ENCODE measurements around the gene NKD1.

NKD1 gene

GRCh38 chr16:50580180-50580798 lies 32.1 kb downstream of the NKD1 start:
- no peak for TF ChIP-seq CTCF (IDR thresholded peaks at IDR 0.05; ENCODE audit: borderline replicate concordance, insufficient read depth, low read depth, low read length)
- H3K4me3 ChIP-seq (ENCODE audit: low read depth, low read length): no peak overlapping the region

GRCh38 chr16:50581845-50582244 lies 33.6 kb downstream of the NKD1 start:
- no peak for TF ChIP-seq CTCF (IDR thresholded peaks at IDR 0.05; ENCODE audit: borderline replicate concordance, insufficient read depth, low read depth, low read length)
- H3K4me3 ChIP-seq (ENCODE audit: low read depth, low read length): no peak overlapping the region

- no peak for TF ChIP-seq CTCF (IDR thresholded peaks at IDR 0.05; ENCODE audit: borderline replicate concordance, insufficient read depth, low read depth, low read length)
- H3K4me3 ChIP-seq (ENCODE audit: low read depth, low read length): no peak overlapping the region
Observed at GRCh38 chr16:50583211-50583610, 35.0 kb downstream of the NKD1 start.

DNA sequence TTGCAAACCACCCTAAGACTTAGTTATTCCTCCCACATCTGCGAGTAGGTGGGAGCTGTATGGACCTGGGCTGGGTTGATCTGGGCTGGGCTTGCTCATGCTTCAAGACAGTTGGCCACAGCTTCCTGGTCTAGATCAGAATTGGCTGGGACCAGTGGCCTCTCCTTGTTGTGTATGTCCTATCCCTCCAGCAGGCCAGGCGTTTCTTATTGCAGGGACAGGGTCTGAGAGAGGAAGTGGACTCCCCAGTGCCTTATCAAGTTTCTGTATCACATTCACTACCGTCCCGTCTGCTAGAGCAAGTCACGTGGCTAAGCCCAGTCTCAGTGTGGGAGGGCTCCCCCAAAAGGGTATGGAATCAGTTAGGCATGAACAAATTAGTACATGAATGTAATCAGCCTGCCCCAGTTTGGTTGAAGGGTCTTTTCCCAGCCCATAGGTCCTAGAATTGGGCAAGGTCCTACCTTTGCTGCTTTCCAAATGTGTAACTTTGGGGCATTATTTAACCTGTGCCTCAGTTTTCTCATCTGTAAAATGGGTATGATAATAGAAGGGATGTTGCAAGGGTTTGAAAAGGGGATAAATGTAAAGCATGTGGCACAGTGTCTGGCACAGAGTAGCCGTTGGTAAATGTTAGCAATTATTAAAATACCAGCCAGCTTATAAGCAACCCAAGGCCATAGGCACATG lies 36.0 kb downstream of the NKD1 start:
- TF ChIP-seq CTCF (IDR thresholded peaks at IDR 0.05; ENCODE audit: borderline replicate concordance, insufficient read depth, low read depth, low read length): no peak
- H3K4me3 ChIP-seq (ENCODE audit: low read depth, low read length): no peak overlapping the region

DNA sequence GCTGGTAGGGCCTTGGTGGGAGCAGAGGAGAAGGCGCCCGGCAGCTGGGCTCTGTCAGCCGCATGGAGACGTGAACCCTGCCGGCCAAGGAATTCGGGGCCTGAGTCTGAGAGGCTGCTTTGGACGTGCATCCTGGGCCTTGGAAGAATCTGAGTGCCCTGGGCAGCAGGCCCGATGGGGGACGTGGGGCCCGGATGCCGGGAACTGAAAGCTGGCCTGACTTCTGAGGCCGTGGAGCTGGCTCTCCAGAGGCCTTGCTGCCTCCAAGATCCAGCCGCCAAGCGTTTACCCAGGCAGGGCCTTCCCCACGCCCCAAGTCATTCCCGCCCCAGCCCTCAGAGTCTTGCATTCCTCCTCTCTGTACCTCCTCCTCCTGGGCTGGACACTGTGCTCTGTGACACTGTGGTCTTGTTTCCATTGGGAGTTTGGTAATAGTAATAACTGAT lies 37.2 kb downstream of the NKD1 start:
- no peak for TF ChIP-seq CTCF (IDR thresholded peaks at IDR 0.05; ENCODE audit: borderline replicate concordance, insufficient read depth, low read depth, low read length)
- no peak overlapping the region for H3K4me3 ChIP-seq (ENCODE audit: low read depth, low read length)

GRCh38 chr16:50587543-50587942 lies 39.3 kb downstream of the NKD1 start:
- no peak overlapping the region for H3K4me3 ChIP-seq (ENCODE audit: low read depth, low read length)
- TF ChIP-seq CTCF (IDR thresholded peaks at IDR 0.05; ENCODE audit: borderline replicate concordance, insufficient read depth, low read depth, low read length): no peak

GRCh38 chr16:50588276-50588675 lies 40.1 kb downstream of the NKD1 start:
- no peak for TF ChIP-seq CTCF (IDR thresholded peaks at IDR 0.05; ENCODE audit: borderline replicate concordance, insufficient read depth, low read depth, low read length)
- H3K4me3 ChIP-seq (ENCODE audit: low read depth, low read length): no peak overlapping the region
